ENCODE results near the gene SLC66A2. TPM values are rescaled to one million over a fixed set of nuclear protein-coding genes. Genes with fewer than 3 reads are reported as not detected.

The SLC66A2 gene
- total and polyA plus RNA-seq, 2 of the 13 experiments (the other 11 are each of a cell fraction or from before 2014, with no cell fraction given) = 33.5 to 41.9 TPM

DNA sequence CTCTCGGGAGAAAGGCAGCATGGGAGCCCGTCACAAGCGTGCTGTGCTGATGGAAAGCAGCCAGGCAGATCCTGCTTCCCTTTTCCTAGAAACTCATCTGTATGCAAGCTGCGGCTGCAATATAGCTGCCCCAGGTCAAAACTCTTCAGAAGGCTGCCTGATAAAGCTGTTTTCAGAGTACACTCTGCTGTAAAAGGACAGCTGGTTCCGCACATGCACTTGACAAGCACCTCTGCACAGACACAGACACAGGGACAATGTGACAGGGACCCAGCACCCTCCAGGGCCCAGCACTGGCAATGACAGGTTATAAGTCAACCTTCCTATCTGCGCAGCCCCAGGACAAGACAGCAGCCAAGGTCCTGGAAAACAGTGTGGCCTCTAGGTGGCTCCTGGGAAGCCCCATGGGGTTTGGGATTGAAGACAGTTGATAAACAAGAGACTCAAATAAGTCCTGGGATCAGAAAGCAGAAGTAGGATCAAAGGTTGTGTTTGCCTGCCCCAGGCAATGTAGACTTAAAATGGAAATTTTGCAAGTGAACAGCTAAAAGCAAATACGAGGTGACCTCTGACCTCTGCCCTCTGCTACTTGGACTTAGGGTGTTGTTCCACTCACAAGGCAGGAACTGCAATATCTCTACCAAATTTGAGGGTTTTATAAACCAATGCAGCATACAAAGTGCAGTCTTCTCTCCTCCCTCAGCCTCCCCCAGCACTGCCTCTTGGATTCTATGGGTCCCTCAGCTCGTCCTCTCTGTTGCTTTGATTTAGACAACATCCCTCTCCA, 16.9 kb downstream of the SLC66A2 start (continued):
- TF ChIP-seq, protein P1, sequence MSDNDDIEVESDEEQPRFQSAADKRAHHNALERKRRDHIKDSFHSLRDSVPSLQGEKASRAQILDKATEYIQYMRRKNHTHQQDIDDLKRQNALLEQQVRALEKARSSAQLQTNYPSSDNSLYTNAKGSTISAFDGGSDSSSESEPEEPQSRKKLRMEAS (IDR thresholded peaks at IDR 0.05) = peak; percentile 64; the same call in 1 of the 2 replicates
- TF ChIP-seq, protein P2, sequence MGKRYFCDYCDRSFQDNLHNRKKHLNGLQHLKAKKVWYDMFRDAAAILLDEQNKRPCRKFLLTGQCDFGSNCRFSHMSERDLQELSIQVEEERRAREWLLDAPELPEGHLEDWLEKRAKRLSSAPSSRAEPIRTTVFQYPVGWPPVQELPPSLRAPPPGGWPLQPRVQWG (CRISPR knock-in tag; IDR thresholded peaks at IDR 0.05; ENCODE audit: borderline replicate concordance, low read depth) = no peak
- TF ChIP-seq, protein P3, sequence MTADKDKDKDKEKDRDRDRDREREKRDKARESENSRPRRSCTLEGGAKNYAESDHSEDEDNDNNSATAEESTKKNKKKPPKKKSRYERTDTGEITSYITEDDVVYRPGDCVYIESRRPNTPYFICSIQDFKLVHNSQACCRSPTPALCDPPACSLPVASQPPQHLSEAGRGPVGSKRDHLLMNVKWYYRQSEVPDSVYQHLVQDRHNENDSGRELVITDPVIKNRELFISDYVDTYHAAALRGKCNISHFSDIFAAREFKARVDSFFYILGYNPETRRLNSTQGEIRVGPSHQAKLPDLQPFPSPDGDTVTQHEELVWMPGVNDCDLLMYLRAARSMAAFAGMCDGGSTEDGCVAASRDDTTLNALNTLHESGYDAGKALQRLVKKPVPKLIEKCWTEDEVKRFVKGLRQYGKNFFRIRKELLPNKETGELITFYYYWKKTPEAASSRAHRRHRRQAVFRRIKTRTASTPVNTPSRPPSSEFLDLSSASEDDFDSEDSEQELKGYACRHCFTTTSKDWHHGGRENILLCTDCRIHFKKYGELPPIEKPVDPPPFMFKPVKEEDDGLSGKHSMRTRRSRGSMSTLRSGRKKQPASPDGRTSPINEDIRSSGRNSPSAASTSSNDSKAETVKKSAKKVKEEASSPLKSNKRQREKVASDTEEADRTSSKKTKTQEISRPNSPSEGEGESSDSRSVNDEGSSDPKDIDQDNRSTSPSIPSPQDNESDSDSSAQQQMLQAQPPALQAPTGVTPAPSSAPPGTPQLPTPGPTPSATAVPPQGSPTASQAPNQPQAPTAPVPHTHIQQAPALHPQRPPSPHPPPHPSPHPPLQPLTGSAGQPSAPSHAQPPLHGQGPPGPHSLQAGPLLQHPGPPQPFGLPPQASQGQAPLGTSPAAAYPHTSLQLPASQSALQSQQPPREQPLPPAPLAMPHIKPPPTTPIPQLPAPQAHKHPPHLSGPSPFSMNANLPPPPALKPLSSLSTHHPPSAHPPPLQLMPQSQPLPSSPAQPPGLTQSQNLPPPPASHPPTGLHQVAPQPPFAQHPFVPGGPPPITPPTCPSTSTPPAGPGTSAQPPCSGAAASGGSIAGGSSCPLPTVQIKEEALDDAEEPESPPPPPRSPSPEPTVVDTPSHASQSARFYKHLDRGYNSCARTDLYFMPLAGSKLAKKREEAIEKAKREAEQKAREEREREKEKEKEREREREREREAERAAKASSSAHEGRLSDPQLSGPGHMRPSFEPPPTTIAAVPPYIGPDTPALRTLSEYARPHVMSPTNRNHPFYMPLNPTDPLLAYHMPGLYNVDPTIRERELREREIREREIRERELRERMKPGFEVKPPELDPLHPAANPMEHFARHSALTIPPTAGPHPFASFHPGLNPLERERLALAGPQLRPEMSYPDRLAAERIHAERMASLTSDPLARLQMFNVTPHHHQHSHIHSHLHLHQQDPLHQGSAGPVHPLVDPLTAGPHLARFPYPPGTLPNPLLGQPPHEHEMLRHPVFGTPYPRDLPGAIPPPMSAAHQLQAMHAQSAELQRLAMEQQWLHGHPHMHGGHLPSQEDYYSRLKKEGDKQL (CRISPR knock-in tag; IDR thresholded peaks at IDR 0.05; ENCODE audit: low read depth) = peak; percentile 85
- peak; percentile 67; the same call in 1 of the 2 replicates for TF ChIP-seq GATA4 (IDR thresholded peaks at IDR 0.05; ENCODE audit: borderline replicate concordance, low read depth)
- TF ChIP-seq MAZ (IDR thresholded peaks at IDR 0.05; ENCODE audit: borderline replicate concordance, low read depth, low read length) = 0 out of 2 replicates have a peak, but pooled peaks have one; percentile 31
- peak; percentile 76; the same call in 1 of the 2 replicates for TF ChIP-seq MAZ (CRISPR knock-in tag; IDR thresholded peaks at IDR 0.05; ENCODE audit: low read depth)
- TF ChIP-seq, protein P4, sequence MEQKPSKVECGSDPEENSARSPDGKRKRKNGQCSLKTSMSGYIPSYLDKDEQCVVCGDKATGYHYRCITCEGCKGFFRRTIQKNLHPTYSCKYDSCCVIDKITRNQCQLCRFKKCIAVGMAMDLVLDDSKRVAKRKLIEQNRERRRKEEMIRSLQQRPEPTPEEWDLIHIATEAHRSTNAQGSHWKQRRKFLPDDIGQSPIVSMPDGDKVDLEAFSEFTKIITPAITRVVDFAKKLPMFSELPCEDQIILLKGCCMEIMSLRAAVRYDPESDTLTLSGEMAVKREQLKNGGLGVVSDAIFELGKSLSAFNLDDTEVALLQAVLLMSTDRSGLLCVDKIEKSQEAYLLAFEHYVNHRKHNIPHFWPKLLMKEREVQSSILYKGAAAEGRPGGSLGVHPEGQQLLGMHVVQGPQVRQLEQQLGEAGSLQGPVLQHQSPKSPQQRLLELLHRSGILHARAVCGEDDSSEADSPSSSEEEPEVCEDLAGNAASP (CRISPR knock-in tag; IDR thresholded peaks at IDR 0.05; ENCODE audit: borderline replicate concordance) = peak; percentile 61; the same call in 1 of the 2 replicates
- peak; percentile 99 for TF ChIP-seq NCOR1 (IDR thresholded peaks at IDR 0.05; ENCODE audit: borderline replicate concordance, low read length)
- peak; percentile 76; the same call in 1 of the 2 replicates for TF ChIP-seq ZNF878 (CRISPR knock-in tag; IDR thresholded peaks at IDR 0.05)
- peak; percentile 79 for TF ChIP-seq JARID2 (CRISPR knock-in tag; IDR thresholded peaks at IDR 0.05; ENCODE audit: insufficient replicate concordance)
- TF ChIP-seq, protein P5, sequence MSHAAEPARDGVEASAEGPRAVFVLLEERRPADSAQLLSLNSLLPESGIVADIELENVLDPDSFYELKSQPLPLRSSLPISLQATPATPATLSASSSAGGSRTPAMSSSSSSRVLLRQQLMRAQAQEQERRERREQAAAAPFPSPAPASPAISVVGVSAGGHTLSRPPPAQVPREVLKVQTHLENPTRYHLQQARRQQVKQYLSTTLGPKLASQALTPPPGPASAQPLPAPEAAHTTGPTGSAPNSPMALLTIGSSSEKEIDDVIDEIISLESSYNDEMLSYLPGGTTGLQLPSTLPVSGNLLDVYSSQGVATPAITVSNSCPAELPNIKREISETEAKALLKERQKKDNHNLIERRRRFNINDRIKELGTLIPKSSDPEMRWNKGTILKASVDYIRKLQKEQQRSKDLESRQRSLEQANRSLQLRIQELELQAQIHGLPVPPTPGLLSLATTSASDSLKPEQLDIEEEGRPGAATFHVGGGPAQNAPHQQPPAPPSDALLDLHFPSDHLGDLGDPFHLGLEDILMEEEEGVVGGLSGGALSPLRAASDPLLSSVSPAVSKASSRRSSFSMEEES (CRISPR knock-in tag; IDR thresholded peaks at IDR 0.05) = peak; percentile 69
- TF ChIP-seq, protein P6, sequence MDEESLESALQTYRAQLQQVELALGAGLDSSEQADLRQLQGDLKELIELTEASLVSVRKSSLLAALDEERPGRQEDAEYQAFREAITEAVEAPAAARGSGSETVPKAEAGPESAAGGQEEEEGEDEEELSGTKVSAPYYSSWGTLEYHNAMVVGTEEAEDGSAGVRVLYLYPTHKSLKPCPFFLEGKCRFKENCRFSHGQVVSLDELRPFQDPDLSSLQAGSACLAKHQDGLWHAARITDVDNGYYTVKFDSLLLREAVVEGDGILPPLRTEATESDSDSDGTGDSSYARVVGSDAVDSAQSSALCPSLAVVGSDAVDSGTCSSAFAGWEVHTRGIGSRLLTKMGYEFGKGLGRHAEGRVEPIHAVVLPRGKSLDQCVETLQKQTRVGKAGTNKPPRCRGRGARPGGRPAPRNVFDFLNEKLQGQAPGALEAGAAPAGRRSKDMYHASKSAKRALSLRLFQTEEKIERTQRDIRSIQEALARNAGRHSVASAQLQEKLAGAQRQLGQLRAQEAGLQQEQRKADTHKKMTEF (CRISPR knock-in tag; IDR thresholded peaks at IDR 0.05) = peak; percentile 95
- TF ChIP-seq, protein P7, sequence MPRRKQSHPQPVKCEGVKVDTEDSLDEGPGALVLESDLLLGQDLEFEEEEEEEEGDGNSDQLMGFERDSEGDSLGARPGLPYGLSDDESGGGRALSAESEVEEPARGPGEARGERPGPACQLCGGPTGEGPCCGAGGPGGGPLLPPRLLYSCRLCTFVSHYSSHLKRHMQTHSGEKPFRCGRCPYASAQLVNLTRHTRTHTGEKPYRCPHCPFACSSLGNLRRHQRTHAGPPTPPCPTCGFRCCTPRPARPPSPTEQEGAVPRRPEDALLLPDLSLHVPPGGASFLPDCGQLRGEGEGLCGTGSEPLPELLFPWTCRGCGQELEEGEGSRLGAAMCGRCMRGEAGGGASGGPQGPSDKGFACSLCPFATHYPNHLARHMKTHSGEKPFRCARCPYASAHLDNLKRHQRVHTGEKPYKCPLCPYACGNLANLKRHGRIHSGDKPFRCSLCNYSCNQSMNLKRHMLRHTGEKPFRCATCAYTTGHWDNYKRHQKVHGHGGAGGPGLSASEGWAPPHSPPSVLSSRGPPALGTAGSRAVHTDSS (CRISPR knock-in tag; conservative IDR thresholded peaks at IDR 0.05) = no peak
- TF ChIP-seq, protein P8, sequence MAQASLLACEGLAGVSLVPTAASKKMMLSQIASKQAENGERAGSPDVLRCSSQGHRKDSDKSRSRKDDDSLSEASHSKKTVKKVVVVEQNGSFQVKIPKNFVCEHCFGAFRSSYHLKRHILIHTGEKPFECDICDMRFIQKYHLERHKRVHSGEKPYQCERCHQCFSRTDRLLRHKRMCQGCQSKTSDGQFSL (CRISPR knock-in tag; IDR thresholded peaks at IDR 0.05) = no peak
